Measurements from ENCODE around the gene CFAP20DC.

- TF ChIP-seq CTCF (IDR thresholded peaks at IDR 0.05) (no peak), POLR2A (IDR thresholded peaks at IDR 0.05) (no peak)
Observed at GRCh38 chr3:58888087-58888486, 161.7 kb downstream of the CFAP20DC start.
